Dedifferentiated amniotic fluid mesenchymal stem cell (primary cell): ENCODE measurements around the gene EMP2.
"Not testable (repeated sequence)": the region's sequence is repeated elsewhere in the genome, so short reads cannot be mapped to it uniquely, and the experiment has no call there.

Experiments used
- DNase-seq: peaks from one replicate; pipeline ENCODE4 v3.0.0-alpha.2; 2016; ENCODE audit errors: extremely low spot score

The EMP2 gene

GRCh38 chr16:10552281-10552680 is 28.1 kb downstream of the EMP2 start:
- DNase-seq: no peak

DNA sequence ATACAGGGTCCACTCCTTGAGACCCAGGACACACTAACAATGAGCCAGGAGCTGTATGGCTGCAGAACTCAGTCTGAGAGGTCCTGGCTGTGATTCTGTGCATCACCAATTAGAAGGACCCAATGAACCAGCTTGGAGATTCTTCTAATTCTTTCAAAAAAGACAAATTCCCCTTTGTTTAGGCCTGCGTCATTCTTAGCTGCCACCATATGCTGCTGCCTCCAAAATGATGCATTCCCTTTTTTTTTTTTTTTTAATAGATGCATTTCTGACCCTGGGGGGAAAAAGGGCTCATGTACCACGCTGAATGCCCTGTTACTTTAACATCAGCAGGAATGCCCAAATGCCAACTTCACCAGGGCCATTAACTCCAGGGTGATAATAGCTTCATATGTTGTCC is 28.5 kb downstream of the EMP2 start:
- no peak for DNase-seq

DNA sequence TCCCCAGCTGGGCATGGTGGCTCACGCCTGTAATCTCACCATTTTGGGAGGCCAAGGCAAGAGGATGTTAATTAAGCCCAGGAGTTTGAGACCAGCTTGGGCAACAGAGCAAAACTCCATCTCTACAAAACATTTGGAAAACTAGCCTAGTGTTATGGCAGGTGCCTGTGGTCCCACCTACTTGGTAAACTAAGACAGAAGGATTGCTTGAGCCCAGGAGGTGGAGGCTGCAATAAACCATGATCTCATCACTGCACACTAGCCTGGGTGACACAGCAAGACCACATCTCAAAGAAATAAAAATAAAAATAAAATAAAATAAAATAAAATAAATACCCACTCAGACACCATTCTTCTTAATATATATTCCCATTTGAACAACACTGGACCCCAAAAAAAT is 32.0 kb downstream of the EMP2 start:
- DNase-seq: no peak

GRCh38 chr16:10547708-10548107 is 32.7 kb downstream of the EMP2 start:
- no peak for DNase-seq

DNA sequence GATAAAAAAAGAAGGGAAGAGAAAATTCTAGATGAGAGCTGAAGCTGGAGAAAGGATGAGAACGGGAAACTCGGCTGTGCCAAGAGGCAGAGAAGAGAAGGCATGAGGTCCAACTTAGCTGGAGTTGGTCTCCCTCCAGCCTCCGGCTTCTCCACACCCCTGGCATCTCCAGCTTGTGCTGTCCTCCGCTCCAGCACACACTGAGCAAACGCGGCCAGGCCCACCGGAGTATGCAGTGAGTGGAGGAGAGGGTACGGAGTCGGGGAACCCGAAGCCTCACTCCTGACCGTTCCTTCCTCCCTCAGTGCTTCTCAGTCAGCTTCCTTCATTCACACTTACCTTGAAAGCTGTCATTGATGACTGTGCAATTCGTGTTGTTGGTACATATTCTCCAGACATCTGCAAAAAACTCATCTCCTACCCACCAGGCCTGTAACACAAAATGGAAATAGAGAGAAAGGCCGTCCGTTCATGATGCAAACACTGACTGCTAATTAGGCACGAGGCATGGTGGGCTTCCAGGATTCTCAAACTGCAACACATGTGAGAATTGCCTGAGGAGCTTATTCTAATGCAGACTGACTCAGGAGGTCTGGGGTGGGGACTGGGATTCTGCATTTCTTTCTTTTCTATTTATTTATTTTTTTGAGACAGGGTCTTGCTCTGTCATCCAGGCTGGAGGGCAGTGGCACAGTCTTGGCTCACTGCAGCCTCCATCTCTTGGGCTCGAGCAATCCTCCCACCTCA is 37.0 kb downstream of the EMP2 start:
- no peak for DNase-seq

GRCh38 chr16:10541366-10541765 is 39.0 kb downstream of the EMP2 start:
- DNase-seq: no peak

GRCh38 chr16:10539793-10540192 is 40.6 kb downstream of the EMP2 start:
- no peak for DNase-seq

DNA sequence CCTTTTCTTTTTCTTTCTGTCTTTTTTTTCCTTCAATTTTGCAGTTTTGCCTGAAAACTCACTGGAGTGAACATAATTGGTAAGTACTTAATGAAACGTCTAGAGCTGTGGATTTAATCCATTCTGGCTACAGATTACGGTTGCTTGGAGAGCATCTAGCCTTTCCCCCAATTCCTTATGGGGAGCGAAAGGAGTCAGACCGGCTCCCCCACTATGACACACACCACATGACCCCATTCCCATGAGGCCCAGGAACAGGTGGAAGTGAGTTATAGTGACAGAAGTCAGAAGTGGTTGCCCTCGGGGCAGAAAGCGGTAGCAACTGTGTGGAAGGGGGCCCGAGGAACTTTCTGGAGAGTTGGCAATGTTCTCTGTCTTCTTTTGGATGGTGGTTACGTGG is 41.2 kb downstream of the EMP2 start:
- DNase-seq: no peak

GRCh38 chr16:10538583-10538982 is 41.8 kb downstream of the EMP2 start:
- DNase-seq: no peak

DNA sequence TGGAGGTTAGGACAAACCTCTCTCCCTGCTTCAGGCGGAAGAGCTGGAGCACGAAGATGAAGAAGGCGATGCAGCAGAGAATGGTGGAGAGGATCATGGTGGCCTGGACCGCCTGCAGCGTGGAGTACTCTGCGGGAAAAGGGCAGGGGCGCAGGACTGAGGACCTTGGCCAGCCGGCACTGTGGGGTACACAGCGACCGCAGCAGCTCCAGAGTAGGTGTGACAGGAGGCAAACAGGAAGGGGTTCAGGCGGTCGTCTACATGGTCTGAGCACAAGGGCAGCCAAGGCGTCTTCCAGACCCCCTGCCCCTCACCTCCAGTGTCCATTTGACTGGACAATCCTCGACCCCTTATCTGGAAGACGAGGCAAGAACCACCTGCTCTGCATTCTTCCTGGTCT is 42.5 kb downstream of the EMP2 start:
- no peak for DNase-seq

GRCh38 chr16:10536814-10537389 is 43.5 kb downstream of the EMP2 start:
- DNase-seq: no peak

GRCh38 chr16:10536328-10536727 is 44.1 kb downstream of the EMP2 start:
- not testable (repeated sequence) for DNase-seq

DNA sequence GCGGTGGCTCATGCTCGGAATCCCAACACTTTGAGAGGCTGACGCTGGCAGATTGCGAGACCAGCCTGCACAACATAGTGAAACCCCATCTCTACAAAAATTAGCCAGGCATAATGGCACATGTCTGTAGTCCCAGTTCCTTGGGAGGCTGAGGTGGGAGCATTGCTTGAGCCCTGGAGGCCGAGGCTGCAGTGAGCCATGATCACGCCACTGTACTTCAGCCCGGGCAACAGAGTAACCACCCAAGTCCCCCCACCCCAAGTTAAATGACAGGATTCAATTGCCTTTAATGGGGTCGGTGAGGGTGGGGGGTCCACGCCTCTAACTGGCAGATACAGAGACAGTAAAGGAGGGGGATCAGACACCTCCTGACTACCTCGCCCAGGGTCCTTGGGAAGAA is 44.9 kb downstream of the EMP2 start:
- DNase-seq: no peak

DNA sequence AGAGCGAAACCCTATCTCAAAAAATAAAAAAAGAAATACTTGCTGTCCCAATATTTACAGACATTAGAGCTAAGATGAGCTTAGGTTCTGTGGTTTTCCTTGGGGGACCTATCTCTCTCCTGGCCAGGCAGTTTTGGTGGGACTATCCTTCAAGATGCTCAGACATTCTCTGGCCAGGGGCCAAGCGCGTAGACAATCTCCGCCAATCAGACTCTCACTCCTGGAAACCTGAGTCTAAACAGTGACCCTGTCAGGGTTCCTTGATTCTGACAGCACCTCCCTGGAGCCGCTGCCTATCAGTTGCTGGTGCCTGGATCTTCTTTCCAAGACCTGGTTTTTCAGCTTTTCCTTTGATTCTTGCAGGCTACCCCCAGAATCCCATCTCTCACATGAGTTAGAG is 45.6 kb downstream of the EMP2 start:
- no peak for DNase-seq

DNA sequence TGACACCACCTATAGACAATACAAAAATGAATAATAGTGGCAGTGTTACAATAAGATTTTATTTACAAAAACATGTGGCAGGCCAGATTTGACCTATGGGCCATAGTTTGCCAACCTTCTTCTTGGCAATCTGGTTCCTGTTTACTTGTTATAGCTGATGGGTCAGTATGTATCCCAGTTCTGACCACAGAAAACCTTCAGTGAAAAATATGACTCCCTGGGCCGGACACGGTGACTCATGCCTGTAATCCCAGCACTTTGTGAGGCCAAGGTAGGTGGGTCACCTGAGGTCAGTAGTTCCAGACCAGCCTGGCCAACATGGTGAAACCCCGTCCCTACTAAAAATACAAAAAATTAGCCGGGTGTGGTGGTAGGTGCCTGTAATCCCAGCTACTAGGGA is 46.8 kb downstream of the EMP2 start:
- DNase-seq: not testable (repeated sequence)

DNA sequence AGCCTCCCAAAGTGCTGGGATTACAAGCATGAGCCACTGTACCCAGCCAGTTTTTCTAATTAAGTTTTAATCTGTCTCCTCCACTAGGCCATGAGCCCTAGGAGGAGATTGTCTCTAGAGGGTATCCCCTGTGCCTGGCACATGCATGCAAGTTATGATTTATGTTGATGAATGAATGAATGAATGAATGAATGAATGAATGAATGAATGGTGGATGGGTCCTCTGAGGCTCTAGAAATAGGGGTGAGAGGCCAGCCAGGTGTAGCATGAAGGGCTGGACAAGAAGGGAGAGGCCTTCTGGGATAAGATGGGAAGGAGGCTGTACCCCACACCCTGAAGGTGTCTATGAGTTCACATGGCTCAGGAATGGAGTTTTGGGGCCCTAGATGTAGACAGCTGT is 48.8 kb downstream of the EMP2 start:
- DNase-seq: no peak

GRCh38 chr16:10530685-10531084 is 49.7 kb downstream of the EMP2 start:
- DNase-seq: no peak

GRCh38 chr16:10529895-10530669 is 50.3 kb downstream of the EMP2 start:
- no peak for DNase-seq

- DNase-seq: no peak
Measured at GRCh38 chr16:10528635-10529034, 51.8 kb downstream of the EMP2 start.

DNA sequence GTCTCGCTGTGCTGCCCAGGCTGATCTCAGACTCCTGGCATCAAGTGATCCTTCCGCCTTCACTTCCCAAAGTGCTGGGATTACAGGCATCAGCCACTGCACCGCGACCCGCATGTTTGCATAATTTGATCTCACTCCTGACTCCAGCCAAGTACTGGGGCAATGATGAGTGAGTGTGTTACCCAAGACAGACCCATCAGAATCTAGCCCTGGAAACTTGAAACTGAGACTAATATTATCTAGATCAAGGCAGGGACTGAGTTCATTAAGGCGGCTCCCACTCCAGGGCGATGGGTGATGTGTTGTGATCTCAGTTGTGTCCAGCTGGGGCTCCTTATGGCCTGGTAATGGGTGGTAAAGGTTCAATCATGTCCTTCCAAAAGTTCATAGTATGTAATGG is 53.4 kb downstream of the EMP2 start:
- no peak for DNase-seq

DNA sequence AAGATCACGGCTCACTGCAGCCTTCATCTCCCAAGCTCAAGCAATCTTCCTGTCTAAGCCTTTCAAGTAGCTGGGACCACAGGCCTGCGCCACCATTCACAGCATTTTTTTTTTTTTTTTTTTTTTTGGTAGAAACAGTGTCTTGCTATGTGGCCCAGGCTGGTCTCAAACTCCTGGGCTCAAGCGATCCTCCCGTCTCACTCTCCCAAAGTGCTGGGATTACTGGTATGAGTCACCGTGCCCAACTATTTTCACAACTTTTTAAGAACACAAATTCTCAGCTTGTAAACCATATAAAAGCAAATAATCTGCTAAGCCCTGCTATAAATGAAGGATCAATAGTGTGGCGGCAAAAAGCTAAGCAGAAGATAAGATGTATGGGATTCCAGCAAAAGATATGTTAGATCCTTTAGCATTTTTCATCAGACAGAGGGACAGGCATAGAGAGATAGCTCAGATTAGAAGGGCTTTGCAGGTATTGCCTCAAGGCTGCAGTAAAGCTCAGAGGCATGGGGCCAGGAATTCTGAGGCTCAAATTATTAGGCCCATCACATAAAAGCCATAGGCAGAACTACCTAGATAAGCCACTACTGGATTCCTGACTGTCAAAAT is 55.1 kb downstream of the EMP2 start:
- DNase-seq: no peak

DNA sequence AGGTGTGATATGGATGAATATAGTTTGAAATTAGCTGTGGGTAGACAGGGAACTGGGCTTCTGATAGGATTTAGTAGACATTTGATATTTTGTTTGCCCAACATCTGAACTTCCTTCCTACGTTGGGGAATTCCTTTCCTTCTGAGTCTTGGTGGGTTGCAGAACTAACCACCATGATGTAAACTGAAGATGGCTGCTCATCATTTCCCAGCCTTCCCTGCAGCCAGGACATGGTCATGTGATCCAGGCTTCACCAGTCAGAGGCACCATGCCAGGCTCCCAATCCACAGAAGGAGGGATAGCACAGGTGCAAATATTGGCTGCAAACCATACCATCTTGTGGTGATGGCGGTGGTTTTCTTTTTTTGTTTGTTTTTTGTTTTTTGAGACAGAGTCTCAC is 57.4 kb downstream of the EMP2 start:
- DNase-seq: no peak
